Measurements from ENCODE around the gene LMOD3.

LMOD3 gene

DNA sequence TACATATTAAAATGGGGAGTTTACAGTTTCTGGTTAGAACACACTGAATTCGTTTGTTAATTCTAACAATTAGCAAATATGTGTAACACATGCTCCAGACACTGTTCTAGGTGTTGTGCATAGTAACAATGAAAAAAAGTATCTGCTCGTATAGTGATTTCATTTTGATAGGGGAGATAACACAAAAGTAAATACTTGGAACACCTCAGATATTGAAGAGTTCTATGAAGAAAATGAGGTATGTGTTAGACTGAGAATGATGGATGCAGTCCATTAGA lies 63.5 kb downstream of the LMOD3 start:
- no peak for DNase-seq (ENCODE audit: low read depth in 2 of 2)

DNA sequence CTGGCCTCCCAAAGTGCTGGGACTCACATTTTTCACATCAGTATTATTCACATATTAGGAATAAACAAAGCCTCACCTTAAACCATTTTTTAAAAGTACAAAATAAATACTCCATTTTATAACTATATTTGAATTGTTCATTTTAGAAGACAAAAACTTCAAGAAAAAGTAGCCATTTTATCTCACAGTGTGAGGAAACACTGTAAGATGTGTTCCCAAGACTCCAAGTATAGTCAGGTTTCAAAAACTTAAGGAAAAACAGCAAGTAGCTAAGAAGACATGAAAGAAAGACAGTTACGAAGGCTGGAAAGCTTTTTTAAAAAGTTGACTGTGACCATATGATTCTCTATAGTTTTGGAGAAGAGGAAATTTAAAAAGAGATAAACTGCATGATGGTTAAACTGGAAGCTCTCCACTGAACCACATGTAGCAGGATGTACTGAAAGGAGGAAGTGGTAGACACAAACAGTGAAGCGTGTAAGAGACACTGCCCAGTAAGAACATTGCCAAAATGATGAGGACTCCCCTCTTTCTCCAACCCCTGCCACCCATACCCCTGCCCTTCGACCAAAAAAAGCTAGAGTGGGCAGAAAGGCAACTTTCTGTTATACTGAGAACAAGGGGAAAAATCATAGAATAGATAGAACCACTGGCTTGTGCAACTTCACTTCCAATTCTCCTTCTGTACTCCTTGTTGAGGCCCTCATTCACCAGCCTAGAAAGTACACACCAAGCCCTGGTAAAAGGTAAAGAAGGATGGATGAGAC lies 64.0 kb downstream of the LMOD3 start:
- no peak for DNase-seq (ENCODE audit: low read depth in 2 of 2)
